GM12872 (cell line): ENCODE measurements around the gene MMP21.

ENCODE experiments used
- CTCF ChIP-seq: IDR thresholded peaks from 3 replicates; pipeline ENCODE4 v1.5.1; 2011; ENCODE audit warnings: low read depth, mild to moderate bottlenecking, low read length, moderate library complexity; ENCODE audit not compliant: insufficient read depth

Gene MMP21, protein sequence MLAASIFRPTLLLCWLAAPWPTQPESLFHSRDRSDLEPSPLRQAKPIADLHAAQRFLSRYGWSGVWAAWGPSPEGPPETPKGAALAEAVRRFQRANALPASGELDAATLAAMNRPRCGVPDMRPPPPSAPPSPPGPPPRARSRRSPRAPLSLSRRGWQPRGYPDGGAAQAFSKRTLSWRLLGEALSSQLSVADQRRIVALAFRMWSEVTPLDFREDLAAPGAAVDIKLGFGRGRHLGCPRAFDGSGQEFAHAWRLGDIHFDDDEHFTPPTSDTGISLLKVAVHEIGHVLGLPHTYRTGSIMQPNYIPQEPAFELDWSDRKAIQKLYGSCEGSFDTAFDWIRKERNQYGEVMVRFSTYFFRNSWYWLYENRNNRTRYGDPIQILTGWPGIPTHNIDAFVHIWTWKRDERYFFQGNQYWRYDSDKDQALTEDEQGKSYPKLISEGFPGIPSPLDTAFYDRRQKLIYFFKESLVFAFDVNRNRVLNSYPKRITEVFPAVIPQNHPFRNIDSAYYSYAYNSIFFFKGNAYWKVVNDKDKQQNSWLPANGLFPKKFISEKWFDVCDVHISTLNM

GRCh38 chr10:125775491-125776106 is at the start of gene MMP21:
Gene MMP21, minus strand, starts transcription at chr10:125775821. Its CDS starts 0 bp downstream, at chr10:125775821.
- no peak for TF ChIP-seq CTCF

DNA sequence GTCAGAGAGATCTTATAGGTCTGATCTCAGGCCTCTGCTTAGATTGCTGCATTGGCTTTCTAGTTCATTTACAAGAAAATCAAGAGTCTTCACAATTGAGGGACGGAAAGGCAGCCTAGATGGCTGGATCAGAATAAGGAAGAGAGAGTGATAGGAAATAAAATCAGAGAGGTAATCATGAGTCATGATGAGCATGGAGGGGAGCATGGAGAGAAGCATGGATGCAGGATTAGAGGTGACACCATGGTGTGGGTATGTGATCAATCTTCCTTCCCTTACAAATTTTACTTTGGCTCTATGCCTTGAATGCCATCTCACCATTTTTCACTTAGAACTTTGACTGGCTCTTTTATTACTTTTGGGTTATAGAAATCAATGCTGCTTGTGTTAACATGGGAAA is 49.1 kb upstream of the MMP21 start:
- TF ChIP-seq CTCF = no peak

- TF ChIP-seq CTCF = no peak
Observed at GRCh38 chr10:125823663-125824251, 48.1 kb upstream of the MMP21 start.

- no peak for TF ChIP-seq CTCF
Observed at GRCh38 chr10:125822878-125823662, 47.4 kb upstream of the MMP21 start, which contains the start of the genes BCCIP and UROS. Gene BCCIP, plus strand, starts transcription at chr10:125823546. Its CDS starts 12 bp downstream, at chr10:125823558. Gene UROS, minus strand, starts transcription at chr10:125823258. Its CDS starts 6,759 bp downstream, at chr10:125816499.

DNA sequence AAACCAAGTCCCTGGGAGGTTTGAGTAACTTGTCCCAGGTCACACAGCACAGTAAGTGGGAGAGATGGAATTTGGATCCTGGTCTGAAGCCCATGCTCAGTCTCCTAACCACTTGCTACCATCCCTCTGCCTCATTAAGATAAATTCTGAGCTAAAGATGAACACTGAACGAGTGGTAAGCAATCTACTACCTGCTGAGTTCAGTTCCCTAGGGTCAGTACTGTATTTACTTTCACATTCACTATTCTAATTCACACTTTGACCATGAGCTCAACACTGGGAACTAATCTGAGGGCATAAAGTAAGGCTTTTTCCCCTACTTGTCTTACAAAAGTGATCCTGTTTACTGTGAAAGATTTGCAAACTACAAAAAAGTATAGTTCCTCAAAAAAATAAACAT is 45.1 kb upstream of the MMP21 start:
- TF ChIP-seq CTCF = no peak

DNA sequence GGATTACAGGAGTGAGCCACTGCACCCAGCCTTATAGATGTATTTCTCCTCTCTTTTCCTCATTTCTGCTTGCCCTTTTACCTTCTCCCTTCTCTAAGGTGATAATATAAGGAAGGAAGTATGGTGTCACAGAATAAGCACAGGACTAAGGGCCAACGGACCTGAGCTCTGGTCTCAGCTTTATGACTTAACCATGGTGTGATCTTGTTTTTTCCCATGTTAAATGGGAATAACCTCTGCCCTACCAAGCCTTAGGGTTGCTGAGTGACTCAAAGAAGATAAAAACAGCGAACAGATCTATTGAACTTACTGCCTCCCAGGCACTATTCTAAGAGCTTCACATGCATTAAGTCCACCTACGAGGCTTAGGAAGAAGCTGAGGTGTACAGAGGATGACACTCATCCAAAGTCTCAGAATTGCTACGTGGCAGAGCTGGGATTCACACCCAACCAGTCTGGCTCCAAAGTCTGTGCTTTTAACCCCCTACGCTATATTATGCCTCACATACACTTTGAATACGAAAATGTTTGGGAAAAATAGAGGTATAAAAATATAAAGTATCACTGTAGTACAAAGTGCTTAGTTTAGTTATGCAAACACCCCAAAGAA is 41.8 kb upstream of the MMP21 start:
- no peak for TF ChIP-seq CTCF
